Measurements from ENCODE around the gene TOM1L1. TPM values are rescaled to one million over a fixed set of nuclear protein-coding genes. Genes with fewer than 3 reads are reported as not detected.
A peak's percentile ranks its signal among the peaks of the same experiment; 100 is the strongest.

TOM1L1 gene
- polyA plus RNA-seq, 5 donors, result 39.6 to 63.9 (median 52.7) TPM

DNA sequence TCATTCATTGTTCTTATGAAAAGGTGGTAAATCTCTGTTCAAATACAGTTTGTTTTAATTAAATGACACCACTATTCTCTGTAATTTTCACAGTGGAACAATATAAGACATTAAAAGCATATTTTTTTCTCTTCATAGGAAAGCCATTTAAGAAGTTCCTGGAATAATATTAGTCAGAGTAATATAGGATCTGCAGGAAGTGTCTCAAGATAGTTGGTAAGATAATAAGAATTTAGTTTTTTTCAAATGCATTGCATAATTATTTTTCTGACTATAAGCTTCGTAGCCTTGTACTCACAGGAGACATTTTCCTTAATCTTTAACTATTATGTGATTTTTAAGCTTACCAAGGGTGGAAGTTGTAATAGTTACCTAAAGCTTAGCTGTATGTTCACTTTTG, 84.8 kb downstream of the TOM1L1 start:
- no peak for DNase-seq

DNA sequence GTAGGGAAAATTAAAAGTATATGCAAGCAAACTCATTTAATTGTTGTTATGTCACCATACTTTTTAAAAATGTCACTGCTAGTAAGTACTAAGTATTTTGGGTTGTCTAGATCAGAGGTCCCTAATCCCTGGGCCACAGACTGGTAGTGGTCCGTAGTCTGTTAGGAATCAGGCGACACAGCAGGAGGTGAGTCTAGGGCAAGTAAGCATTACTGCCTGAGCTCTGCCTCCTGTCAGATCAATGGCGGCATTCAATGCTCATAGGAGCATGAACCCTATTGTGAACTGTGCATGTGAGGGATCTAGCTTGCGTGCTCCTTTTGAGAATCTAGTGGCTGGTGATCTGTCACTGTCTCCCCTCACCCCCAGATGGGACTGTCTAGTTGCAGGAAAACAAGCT, 89.5 kb downstream of the TOM1L1 start:
- no peak for DNase-seq

DNA sequence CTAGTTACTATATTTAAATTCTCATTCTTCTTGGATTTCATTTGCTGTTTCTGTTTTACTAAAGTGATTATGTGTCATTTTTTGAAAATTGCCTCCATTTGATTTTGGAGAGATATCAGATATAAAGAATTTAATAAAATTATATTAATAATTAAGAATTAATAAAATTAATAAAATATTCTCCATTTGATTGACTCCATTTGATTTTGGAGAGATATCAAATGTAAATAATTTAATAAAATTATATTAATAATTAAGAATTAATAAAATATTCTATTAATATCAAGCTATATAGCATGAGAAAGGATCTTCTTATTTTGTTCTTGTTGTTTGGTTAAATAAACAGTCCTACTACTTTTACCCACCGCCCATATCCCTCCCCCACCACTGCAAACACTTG, 90.9 kb downstream of the TOM1L1 start:
- DNase-seq, result no peak

GRCh38 chr17:54992797-54993639, 92.4 kb downstream of the TOM1L1 start:
- DNase-seq, result peak; percentile 15 to 36

DNA sequence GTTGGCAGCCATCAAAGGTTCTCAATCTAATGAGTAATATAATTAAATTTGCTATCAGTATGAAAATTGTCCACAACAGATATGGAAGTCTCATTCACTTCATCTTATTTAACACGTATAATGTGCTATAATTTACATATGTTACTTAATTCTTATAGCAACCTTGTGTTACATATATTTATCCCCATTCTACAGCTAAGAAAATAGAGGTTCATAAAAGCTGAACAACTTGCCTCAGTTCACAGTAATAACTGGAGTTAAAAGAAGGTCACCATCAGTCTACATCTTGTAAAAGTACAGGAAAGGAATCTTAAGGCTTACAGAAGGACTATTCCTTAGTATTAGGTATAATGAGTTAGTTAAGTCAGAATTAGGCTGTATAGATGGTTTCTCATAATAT, 95.8 kb downstream of the TOM1L1 start:
- no peak for DNase-seq

GRCh38 chr17:55002458-55002857, 101.8 kb downstream of the TOM1L1 start:
- no peak for DNase-seq

DNA sequence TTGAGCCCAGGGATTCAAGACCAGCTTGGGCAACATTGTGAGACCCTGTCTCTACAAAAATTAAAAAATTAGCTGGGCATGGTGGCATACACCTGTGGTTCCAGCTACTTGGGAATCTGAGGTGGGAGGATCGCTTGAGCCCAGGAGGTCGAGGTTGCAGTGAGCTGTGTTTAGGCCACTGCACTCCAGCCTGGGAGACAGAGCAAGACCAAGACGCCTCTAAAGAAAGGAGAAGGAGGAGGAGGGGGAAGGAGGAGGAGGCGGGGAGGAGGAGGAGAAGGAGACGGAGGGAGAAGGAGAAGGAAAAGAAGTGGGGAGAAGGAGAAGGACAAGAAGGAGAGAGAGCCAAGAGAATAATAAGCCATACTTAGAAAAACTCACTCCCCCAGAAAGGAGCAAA, 103.8 kb downstream of the TOM1L1 start:
- DNase-seq, result no peak

GRCh38 chr17:55005520-55005919, 104.9 kb downstream of the TOM1L1 start:
- no peak for DNase-seq

Other genes starting within 250 kb of the TOM1L1 start
- gene COX11, start 67.8 kb downstream of the TOM1L1 start, polyA plus RNA-seq (ENCODE audit: insufficient read depth in 1 of 5, insufficient read length in 5 of 5, low replicate concordance in 1 of 5), result 100 to 1,000 TPM in 2 of 5 donors, 10 to 100 TPM in 3; 71.5 to 107 (median 78.3) TPM
- gene STXBP4, start 67.9 kb downstream of the TOM1L1 start, polyA plus RNA-seq (ENCODE audit: insufficient read depth in 1 of 5, insufficient read length in 5 of 5, low replicate concordance in 1 of 5), result 10 to 100 TPM in 4 of 5 donors, 1 to 10 TPM in 1; 7.9 to 16.3 (median 12.9) TPM

Measured in right lung (tissue), 5 donors.